Measurements from ENCODE around the gene RAB9A.

The RAB9A gene

GRCh38 chrX:13752141-13752540 is 63.2 kb downstream of the RAB9A start:
- DNase-seq: no peak

GRCh38 chrX:13752646-13753045 is 63.7 kb downstream of the RAB9A start:
- DNase-seq: no peak

GRCh38 chrX:13754765-13755164 is 65.8 kb downstream of the RAB9A start:
- no peak for DNase-seq

- peak; percentile 28 for DNase-seq
Measured at GRCh38 chrX:13755254-13755653, 66.3 kb downstream of the RAB9A start.

GRCh38 chrX:13756381-13756780 is 67.5 kb downstream of the RAB9A start:
- no peak for DNase-seq

- DNase-seq: no peak
Measured at GRCh38 chrX:13759152-13759718, 70.3 kb downstream of the RAB9A start.

Data from CD4-positive, alpha-beta T cell treated with Interleukin-6 for 4 hours (primary cell).